ENCODE measurements around the gene SYT14.
"Not testable (repeated sequence)": the region's sequence is repeated elsewhere in the genome, so short reads cannot be mapped to it uniquely, and the experiment has no call there.

Gene SYT14

DNA sequence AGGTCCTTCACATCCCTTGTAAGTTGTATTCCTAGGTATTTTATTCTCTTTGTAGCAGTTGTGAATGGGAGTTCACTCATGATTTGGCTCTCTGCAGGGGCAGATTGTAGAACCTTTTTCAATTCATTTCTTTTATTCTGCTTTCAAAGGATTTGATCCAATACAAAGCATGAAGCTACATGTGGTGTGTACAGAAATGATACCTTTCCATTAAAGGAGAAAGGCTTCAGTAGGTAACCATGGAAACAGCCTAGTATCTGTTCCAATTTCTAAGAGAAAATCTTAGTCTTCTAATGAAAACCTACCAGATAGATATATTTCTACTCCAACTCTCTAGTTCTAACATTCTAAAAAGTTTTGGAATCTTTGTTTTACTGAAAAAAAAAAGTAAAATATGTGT, 105.0 kb downstream of the SYT14 start:
- H3K9me3 ChIP-seq (ENCODE audit: insufficient read depth, low read length) = no peaks in the 10 kb centered on the region
- no peaks in the 10 kb centered on the region for H3K4me1 ChIP-seq (ENCODE audit: low read length)
- no peak overlapping the region for H3K27ac ChIP-seq (ENCODE audit: low read length)
- H4K20me1 ChIP-seq (ENCODE audit: insufficient read depth, low read length) = no peaks in the 10 kb centered on the region
- no peak for TF ChIP-seq EZH2phosphoT487 (IDR thresholded peaks at IDR 0.05; ENCODE audit: low read depth)
- TF ChIP-seq, protein P1, sequence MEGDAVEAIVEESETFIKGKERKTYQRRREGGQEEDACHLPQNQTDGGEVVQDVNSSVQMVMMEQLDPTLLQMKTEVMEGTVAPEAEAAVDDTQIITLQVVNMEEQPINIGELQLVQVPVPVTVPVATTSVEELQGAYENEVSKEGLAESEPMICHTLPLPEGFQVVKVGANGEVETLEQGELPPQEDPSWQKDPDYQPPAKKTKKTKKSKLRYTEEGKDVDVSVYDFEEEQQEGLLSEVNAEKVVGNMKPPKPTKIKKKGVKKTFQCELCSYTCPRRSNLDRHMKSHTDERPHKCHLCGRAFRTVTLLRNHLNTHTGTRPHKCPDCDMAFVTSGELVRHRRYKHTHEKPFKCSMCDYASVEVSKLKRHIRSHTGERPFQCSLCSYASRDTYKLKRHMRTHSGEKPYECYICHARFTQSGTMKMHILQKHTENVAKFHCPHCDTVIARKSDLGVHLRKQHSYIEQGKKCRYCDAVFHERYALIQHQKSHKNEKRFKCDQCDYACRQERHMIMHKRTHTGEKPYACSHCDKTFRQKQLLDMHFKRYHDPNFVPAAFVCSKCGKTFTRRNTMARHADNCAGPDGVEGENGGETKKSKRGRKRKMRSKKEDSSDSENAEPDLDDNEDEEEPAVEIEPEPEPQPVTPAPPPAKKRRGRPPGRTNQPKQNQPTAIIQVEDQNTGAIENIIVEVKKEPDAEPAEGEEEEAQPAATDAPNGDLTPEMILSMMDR (IDR thresholded peaks at IDR 0.05; ENCODE audit: low read depth, low read length) = no peak
- H3K27me3 ChIP-seq (ENCODE audit: low read depth, low read length) = peaks cover 3% of the 10 kb centered on the region; the same call in 1 of the 2 replicates
- no peaks in the 10 kb centered on the region for H3K79me2 ChIP-seq (ENCODE audit: low read length)
- no peak overlapping the region for H3K4me3 ChIP-seq (ENCODE audit: low read length)
- H2AFZ ChIP-seq (ENCODE audit: low read depth, low read length) = no peak overlapping the region
- H3K36me3 ChIP-seq (replicated peaks; ENCODE audit: low read depth, low read length) = no peaks in the 10 kb centered on the region
- no peak overlapping the region for H3K4me2 ChIP-seq (ENCODE audit: low read length)
- no peak overlapping the region for H3K9ac ChIP-seq (ENCODE audit: low read length)

DNA sequence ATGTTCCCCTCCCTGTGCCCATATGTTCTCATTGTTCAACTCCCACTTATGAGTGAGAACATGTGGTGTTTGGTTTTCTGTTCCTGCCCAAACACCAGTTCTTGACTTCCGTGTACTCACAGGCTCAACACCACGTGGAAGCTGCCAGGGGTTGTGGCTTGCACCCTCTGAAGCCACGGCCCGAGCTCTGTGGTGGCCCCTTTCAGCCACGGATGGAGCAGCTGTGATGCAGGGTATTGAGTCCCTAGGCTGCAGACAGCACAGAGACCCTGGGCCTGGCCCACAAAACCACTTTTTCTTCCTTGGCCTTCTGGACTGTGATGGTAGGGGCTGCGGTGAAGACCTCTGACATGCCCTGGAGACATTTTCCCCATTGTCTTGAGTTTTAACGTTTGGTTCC, 111.6 kb downstream of the SYT14 start:
- Histone ChIP-seq H3K4me3 (ENCODE audit: low read length) (no peak overlapping the region), H3K36me3 (replicated peaks; ENCODE audit: low read depth, low read length) (no peaks in the 10 kb centered on the region), H3K9ac (ENCODE audit: low read length) (no peak overlapping the region), H3K79me2 (ENCODE audit: low read length) (no peaks in the 10 kb centered on the region), H3K9me3 (ENCODE audit: insufficient read depth, low read length) (no peaks in the 10 kb centered on the region), H3K27me3 (ENCODE audit: low read depth, low read length) (no peaks in the 10 kb centered on the region), H3K4me2 (ENCODE audit: low read length) (no peak overlapping the region), H3K27ac (ENCODE audit: low read length) (no peak overlapping the region), H4K20me1 (ENCODE audit: insufficient read depth, low read length) (no peaks in the 10 kb centered on the region), H3K4me1 (ENCODE audit: low read length) (no peaks in the 10 kb centered on the region), H2AFZ (ENCODE audit: low read depth, low read length) (no peak overlapping the region)
- TF ChIP-seq EZH2phosphoT487 (IDR thresholded peaks at IDR 0.05; ENCODE audit: low read depth) = no peak
- TF ChIP-seq, protein P1 (IDR thresholded peaks at IDR 0.05; ENCODE audit: low read depth, low read length) = no peak

DNA sequence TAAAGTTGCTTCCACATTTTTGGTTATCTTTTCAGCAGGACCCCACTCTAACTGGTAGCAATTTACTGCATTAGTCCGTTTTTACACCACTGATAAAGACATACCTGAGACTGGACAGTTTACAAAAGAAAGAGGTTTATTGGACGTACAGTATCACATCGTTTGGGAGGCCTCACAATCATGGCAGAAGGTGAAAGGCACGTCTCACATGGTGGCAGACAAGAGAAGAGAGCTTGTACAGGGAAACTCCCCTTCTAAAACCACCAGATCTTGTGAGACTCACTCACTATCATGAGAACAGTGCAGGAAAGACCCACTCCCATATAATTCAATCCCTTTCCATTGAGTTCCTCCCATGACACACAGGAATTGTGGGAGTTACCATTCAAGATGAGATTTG, 112.5 kb downstream of the SYT14 start:
- not testable (repeated sequence) for H3K4me3 ChIP-seq (ENCODE audit: low read length); H3K9ac ChIP-seq (ENCODE audit: low read length); H3K36me3 ChIP-seq (replicated peaks; ENCODE audit: low read depth, low read length); H3K4me1 ChIP-seq (ENCODE audit: low read length); H3K9me3 ChIP-seq (ENCODE audit: insufficient read depth, low read length); H2AFZ ChIP-seq (ENCODE audit: low read depth, low read length); H4K20me1 ChIP-seq (ENCODE audit: insufficient read depth, low read length); H3K27ac ChIP-seq (ENCODE audit: low read length); H3K4me2 ChIP-seq (ENCODE audit: low read length); H3K27me3 ChIP-seq (ENCODE audit: low read depth, low read length); H3K79me2 ChIP-seq (ENCODE audit: low read length)

DNA sequence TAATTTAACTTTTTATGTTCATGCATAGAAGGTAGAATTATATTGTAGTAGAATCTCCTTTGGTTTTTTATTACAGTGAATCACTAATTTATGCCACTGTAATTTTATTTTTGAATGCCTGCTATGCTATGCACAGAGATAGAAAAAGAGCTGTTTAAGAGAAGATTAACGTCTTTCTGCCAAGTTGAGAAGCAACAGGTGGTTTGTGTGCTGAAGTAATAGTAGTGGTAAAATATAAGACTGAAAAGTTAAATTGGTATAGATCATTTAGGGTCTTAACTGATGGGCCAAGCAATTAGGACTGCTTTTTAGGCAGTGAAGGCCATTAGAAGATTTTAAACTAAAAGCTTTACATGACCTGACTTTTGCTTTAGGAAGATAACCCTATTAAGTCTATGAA, 115.1 kb downstream of the SYT14 start:
- no peak for TF ChIP-seq EZH2phosphoT487 (IDR thresholded peaks at IDR 0.05; ENCODE audit: low read depth)
- TF ChIP-seq, protein P1 (IDR thresholded peaks at IDR 0.05; ENCODE audit: low read depth, low read length) = no peak
- Histone ChIP-seq H3K27me3 (ENCODE audit: low read depth, low read length) (peaks cover 9% of the 10 kb centered on the region; the same call in 1 of the 2 replicates), H2AFZ (ENCODE audit: low read depth, low read length) (no peak overlapping the region), H3K4me2 (ENCODE audit: low read length) (no peak overlapping the region), H3K79me2 (ENCODE audit: low read length) (no peaks in the 10 kb centered on the region), H3K9ac (ENCODE audit: low read length) (no peak overlapping the region), H3K4me1 (ENCODE audit: low read length) (no peaks in the 10 kb centered on the region), H3K9me3 (ENCODE audit: insufficient read depth, low read length) (no peaks in the 10 kb centered on the region), H3K36me3 (replicated peaks; ENCODE audit: low read depth, low read length) (no peaks in the 10 kb centered on the region), H4K20me1 (ENCODE audit: insufficient read depth, low read length) (no peaks in the 10 kb centered on the region), H3K4me3 (ENCODE audit: low read length) (no peak overlapping the region), H3K27ac (ENCODE audit: low read length) (no peak overlapping the region)

DNA sequence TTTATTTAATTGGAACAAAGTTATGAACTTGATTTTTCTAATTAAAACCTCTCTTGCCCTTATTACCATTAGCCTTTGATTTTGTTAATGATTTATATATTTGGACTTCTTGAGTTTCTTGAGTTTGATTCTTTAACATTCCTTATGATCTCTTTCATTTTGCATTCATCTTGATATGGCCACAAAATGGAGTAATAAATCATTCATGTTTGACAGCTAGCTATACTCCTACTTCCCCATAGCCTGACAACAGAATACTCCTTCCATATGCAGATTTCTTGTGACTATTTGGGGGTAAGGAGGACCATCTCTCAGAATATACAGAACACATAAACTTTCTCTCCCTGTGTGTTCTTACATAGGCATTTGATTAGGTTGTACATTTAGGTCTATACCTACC, 119.6 kb downstream of the SYT14 start:
- no peaks in the 10 kb centered on the region for H3K9me3 ChIP-seq (ENCODE audit: insufficient read depth, low read length)
- no peak overlapping the region for H2AFZ ChIP-seq (ENCODE audit: low read depth, low read length)
- H3K4me1 ChIP-seq (ENCODE audit: low read length) = no peaks in the 10 kb centered on the region
- no peak overlapping the region for H3K27ac ChIP-seq (ENCODE audit: low read length)
- no peaks in the 10 kb centered on the region for H3K36me3 ChIP-seq (replicated peaks; ENCODE audit: low read depth, low read length)
- peaks cover 13% of the 10 kb centered on the region; the same call in 1 of the 2 replicates for H3K27me3 ChIP-seq (ENCODE audit: low read depth, low read length)
- no peaks in the 10 kb centered on the region for H3K79me2 ChIP-seq (ENCODE audit: low read length)
- TF ChIP-seq, protein P1 (IDR thresholded peaks at IDR 0.05; ENCODE audit: low read depth, low read length) = no peak
- no peak for TF ChIP-seq EZH2phosphoT487 (IDR thresholded peaks at IDR 0.05; ENCODE audit: low read depth)
- no peaks in the 10 kb centered on the region for H4K20me1 ChIP-seq (ENCODE audit: insufficient read depth, low read length)
- H3K9ac ChIP-seq (ENCODE audit: low read length) = no peak overlapping the region
- no peak overlapping the region for H3K4me3 ChIP-seq (ENCODE audit: low read length)
- no peak overlapping the region for H3K4me2 ChIP-seq (ENCODE audit: low read length)
